ENCODE results near the gene ZNF500.

Gene ZNF500

DNA sequence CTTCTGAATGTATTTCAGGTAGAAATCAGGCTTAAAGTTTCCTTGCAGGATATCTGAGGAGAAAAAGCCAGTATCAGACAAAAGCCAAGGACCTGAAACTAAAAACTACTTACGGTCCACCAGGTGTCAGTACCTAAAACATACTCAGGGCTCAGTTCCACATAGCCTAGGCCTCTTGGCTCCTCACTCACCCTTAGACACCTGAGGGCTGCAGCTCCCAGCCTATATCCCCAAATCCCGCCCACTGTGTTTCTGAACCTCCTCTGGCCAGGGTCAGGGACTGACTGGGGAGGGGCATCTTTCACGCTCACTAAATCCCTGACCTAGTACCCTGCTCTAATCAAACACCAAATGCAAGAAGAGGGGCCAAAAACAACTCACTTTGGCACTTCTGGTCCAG, 44.3 kb upstream of the ZNF500 start:
- TF ChIP-seq, protein P1, sequence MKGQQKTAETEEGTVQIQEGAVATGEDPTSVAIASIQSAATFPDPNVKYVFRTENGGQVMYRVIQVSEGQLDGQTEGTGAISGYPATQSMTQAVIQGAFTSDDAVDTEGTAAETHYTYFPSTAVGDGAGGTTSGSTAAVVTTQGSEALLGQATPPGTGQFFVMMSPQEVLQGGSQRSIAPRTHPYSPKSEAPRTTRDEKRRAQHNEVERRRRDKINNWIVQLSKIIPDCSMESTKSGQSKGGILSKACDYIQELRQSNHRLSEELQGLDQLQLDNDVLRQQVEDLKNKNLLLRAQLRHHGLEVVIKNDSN (IDR thresholded peaks at IDR 0.05): no peak
- TF ChIP-seq TAF1 (IDR thresholded peaks at IDR 0.05; ENCODE audit: low read depth): no peak
- TF ChIP-seq, protein P2, sequence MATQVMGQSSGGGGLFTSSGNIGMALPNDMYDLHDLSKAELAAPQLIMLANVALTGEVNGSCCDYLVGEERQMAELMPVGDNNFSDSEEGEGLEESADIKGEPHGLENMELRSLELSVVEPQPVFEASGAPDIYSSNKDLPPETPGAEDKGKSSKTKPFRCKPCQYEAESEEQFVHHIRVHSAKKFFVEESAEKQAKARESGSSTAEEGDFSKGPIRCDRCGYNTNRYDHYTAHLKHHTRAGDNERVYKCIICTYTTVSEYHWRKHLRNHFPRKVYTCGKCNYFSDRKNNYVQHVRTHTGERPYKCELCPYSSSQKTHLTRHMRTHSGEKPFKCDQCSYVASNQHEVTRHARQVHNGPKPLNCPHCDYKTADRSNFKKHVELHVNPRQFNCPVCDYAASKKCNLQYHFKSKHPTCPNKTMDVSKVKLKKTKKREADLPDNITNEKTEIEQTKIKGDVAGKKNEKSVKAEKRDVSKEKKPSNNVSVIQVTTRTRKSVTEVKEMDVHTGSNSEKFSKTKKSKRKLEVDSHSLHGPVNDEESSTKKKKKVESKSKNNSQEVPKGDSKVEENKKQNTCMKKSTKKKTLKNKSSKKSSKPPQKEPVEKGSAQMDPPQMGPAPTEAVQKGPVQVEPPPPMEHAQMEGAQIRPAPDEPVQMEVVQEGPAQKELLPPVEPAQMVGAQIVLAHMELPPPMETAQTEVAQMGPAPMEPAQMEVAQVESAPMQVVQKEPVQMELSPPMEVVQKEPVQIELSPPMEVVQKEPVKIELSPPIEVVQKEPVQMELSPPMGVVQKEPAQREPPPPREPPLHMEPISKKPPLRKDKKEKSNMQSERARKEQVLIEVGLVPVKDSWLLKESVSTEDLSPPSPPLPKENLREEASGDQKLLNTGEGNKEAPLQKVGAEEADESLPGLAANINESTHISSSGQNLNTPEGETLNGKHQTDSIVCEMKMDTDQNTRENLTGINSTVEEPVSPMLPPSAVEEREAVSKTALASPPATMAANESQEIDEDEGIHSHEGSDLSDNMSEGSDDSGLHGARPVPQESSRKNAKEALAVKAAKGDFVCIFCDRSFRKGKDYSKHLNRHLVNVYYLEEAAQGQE (IDR thresholded peaks at IDR 0.05; ENCODE audit: low read depth): no peak
- no peak for TF ChIP-seq ZBTB7A (IDR thresholded peaks at IDR 0.05; ENCODE audit: low read depth)
- no peak for TF ChIP-seq EGR1 (IDR thresholded peaks at IDR 0.05)
- TF ChIP-seq YY1 (IDR thresholded peaks at IDR 0.05; ENCODE audit: low read depth): no peak
- TF ChIP-seq CEBPB (IDR thresholded peaks at IDR 0.05): no peak
- TF ChIP-seq, protein P3, sequence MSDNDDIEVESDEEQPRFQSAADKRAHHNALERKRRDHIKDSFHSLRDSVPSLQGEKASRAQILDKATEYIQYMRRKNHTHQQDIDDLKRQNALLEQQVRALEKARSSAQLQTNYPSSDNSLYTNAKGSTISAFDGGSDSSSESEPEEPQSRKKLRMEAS (IDR thresholded peaks at IDR 0.05): no peak
- TF ChIP-seq NFIC (IDR thresholded peaks at IDR 0.05): no peak
- no peak for TF ChIP-seq CREB1 (IDR thresholded peaks at IDR 0.05; ENCODE audit: low read depth)

DNA sequence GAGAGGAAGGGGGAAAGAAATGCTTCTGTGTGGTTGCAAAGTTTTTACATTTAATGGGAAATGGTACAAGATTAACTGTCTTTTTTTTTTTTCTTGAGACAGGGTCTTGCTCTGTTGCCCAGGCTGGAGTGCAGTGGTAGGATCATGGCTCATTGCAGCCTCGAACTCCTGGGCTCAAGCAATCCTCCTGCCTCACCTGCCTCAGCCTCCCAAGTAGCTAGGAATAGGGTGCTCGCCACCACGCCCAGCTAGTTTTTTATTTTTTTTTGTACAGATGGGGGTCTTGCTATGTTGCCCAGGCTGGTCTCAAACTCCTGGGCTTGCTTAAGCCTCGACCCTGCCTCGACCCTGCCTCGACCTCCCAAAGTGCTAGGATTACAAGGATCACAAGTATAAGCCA, 39.3 kb upstream of the ZNF500 start:
- no peak for TF ChIP-seq EP300 (IDR thresholded peaks at IDR 0.05; ENCODE audit: borderline replicate concordance)
- TF ChIP-seq FOXM1 (IDR thresholded peaks at IDR 0.05; ENCODE audit: borderline replicate concordance, low read depth): no peak
- TF ChIP-seq, protein P1 (IDR thresholded peaks at IDR 0.05): no peak
- no peak for TF ChIP-seq ZBTB7A (IDR thresholded peaks at IDR 0.05; ENCODE audit: low read depth)
- no peak for TF ChIP-seq EGR1 (IDR thresholded peaks at IDR 0.05)
- TF ChIP-seq CEBPB (IDR thresholded peaks at IDR 0.05): no peak
- TF ChIP-seq, protein P3 (IDR thresholded peaks at IDR 0.05): no peak
- TF ChIP-seq, protein P2 (IDR thresholded peaks at IDR 0.05; ENCODE audit: low read depth): no peak
- no peak for TF ChIP-seq NFIC (IDR thresholded peaks at IDR 0.05)
- no peak for TF ChIP-seq YY1 (IDR thresholded peaks at IDR 0.05; ENCODE audit: low read depth)
- TF ChIP-seq TAF1 (IDR thresholded peaks at IDR 0.05; ENCODE audit: low read depth): no peak
- TF ChIP-seq TEAD4 (IDR thresholded peaks at IDR 0.05): no peak
- no peak for TF ChIP-seq TCF12 (IDR thresholded peaks at IDR 0.05; ENCODE audit: low read depth)
- no peak for TF ChIP-seq CREB1 (IDR thresholded peaks at IDR 0.05; ENCODE audit: low read depth)
- no peak for TF ChIP-seq RAD21 (IDR thresholded peaks at IDR 0.05; ENCODE audit: low read depth)

DNA sequence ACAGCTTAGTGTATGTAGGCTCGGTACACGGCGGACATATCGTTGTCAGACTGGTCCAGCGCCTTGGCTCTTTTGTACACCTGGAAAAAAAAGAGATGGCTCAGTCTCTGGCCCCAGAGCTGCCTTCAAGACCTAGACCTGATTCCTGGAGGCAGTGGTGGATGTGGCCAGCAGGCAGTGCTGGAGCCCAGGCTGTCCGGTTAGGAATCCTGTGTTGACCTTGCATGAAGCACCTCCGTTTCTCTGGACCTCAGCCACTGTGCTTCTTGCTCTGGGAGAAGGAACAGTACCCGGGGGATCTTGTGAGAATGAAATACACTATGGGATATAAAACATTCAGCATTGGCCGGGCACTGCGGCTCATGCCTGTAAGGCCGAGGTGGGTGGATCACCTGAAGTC, 38.3 kb upstream of the ZNF500 start:
- TF ChIP-seq EGR1 (IDR thresholded peaks at IDR 0.05) (no peak), EP300 (IDR thresholded peaks at IDR 0.05; ENCODE audit: borderline replicate concordance) (no peak), NFIC (IDR thresholded peaks at IDR 0.05) (no peak), CREB1 (IDR thresholded peaks at IDR 0.05; ENCODE audit: low read depth) (no peak), TAF1 (IDR thresholded peaks at IDR 0.05; ENCODE audit: low read depth) (no peak), TEAD4 (IDR thresholded peaks at IDR 0.05) (no peak), ZBTB7A (IDR thresholded peaks at IDR 0.05; ENCODE audit: low read depth) (no peak), CEBPB (IDR thresholded peaks at IDR 0.05) (no peak), FOXM1 (IDR thresholded peaks at IDR 0.05; ENCODE audit: borderline replicate concordance, low read depth) (no peak)
- TF ChIP-seq, protein P2 (IDR thresholded peaks at IDR 0.05; ENCODE audit: low read depth): no peak
- TF ChIP-seq, protein P1 (IDR thresholded peaks at IDR 0.05): no peak
- TF ChIP-seq, protein P3 (IDR thresholded peaks at IDR 0.05): no peak

Data from Ishikawa (cell line).